MM.1S (cell line): Measurements from ENCODE around the gene NDUFV3.

ENCODE experiments used
- DNase-seq: peaks from one replicate; pipeline ENCODE4 v3.0.0-alpha.2; 2015
- H2AFZ ChIP-seq: fragments of 300-600 bp; sonication (generic); 2 replicates; pipeline ENCODE4 v1.6.0; 2016; ENCODE audit warnings: antibody characterized with exemption, low read length
- H3F3A ChIP-seq: fragments of 300-600 bp; sonication (generic); 2 replicates; pipeline ENCODE4 v1.6.1; 2016; ENCODE audit warnings: mild to moderate bottlenecking, antibody characterized with exemption, low read length, moderate library complexity, mixed read lengths; ENCODE audit not compliant: insufficient read depth
- H3K27ac ChIP-seq: fragments of 300-600 bp; sonication (generic); 2 replicates; pipeline ENCODE4 v1.5.1; 2016; ENCODE audit warnings: mild to moderate bottlenecking, low read length
- H3K27me3 ChIP-seq: fragments of 300-600 bp; sonication (generic); replicated peaks from 2 replicates; pipeline ENCODE4 v1.6.0; 2016; ENCODE audit warnings: low read length; ENCODE audit not compliant: insufficient read depth
- H3K36me3 ChIP-seq: fragments of 300-600 bp; sonication (generic); replicated peaks from 2 replicates; pipeline ENCODE4 v1.6.1; 2016; ENCODE audit warnings: mild to moderate bottlenecking, low read length, mixed read lengths; ENCODE audit not compliant: insufficient read depth
- H3K4me1 ChIP-seq: fragments of 300-600 bp; sonication (generic); 2 replicates; pipeline ENCODE4 v1.6.1; 2016; ENCODE audit warnings: low read length, mixed read lengths
- H3K4me2 ChIP-seq: fragments of 300-600 bp; sonication (generic); 2 replicates; pipeline ENCODE4 v1.6.0; 2016; ENCODE audit warnings: low read depth, low read length
- H3K4me3 ChIP-seq: fragments of 300-600 bp; sonication (generic); 2 replicates; pipeline ENCODE4 v1.5.1; 2016; ENCODE audit warnings: low read length, mixed read lengths
- H3K79me2 ChIP-seq: fragments of 300-600 bp; sonication (generic); 2 replicates; pipeline ENCODE4 v1.6.1; 2016; ENCODE audit warnings: mixed run types, low read length, mixed read lengths
- H3K9ac ChIP-seq: fragments of 300-600 bp; sonication (generic); 2 replicates; pipeline ENCODE4 v1.6.1; 2016; ENCODE audit warnings: low read length, mixed read lengths
- H3K9me2 ChIP-seq: fragments of 300-600 bp; sonication (generic); replicated peaks from 2 replicates; pipeline ENCODE4 v1.6.1; 2016; ENCODE audit warnings: mild to moderate bottlenecking, low read length, mixed read lengths; ENCODE audit not compliant: insufficient read depth
- H3K9me3 ChIP-seq: fragments of 300-600 bp; sonication (generic); replicated peaks from 2 replicates; pipeline ENCODE4 v1.6.1; 2016; ENCODE audit warnings: mild to moderate bottlenecking, low read length, mixed read lengths; ENCODE audit not compliant: insufficient read depth
- H4K20me1 ChIP-seq: fragments of 300-600 bp; sonication (generic); 2 replicates; pipeline ENCODE4 v1.6.1; 2016; ENCODE audit warnings: mild to moderate bottlenecking, low read length, moderate library complexity, mixed read lengths; ENCODE audit not compliant: insufficient read depth
- EZH2 ChIP-seq: fragments of 300-600 bp; sonication (generic); optimal IDR thresholded peaks from 2 replicates; pipeline ENCODE3; 2017; ENCODE audit warnings: low read depth, mild to moderate bottlenecking, antibody characterized with exemption, low read length, mixed read lengths
- EZH2phosphoT487 ChIP-seq: fragments of 300-600 bp; sonication (generic); IDR thresholded peaks from 2 replicates; pipeline ENCODE4 v1.6.1; 2018; ENCODE audit warnings: antibody characterized with exemption, low read length
- TF ChIP-seq, protein P1 (sequence below): fragments of 300-600 bp; sonication (generic); IDR thresholded peaks from 2 replicates; pipeline ENCODE4 v1.5.1; 2016; ENCODE audit warnings: antibody characterized with exemption, low read length, mixed read lengths

The NDUFV3 gene

DNA sequence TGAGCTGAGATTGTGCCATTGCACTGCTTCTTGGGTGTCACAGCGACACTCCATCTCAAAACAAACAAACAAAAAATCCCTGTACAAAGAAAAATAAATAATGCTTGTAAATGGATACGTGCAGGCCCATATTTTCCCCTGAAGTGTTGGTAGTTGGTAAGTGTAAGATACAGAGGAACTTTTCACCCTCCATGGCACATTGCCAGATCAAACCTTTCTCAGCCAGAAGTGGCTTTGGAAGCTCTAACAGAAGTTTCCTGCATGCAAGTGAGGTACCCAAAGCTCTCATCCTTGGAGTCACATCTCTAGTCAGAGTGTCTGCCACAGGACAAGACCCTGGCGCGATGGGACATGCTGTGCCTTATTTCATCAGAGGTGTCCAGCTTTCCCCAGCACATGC lies 7.3 kb downstream of the NDUFV3 start:
- H3K4me1 ChIP-seq = no peaks in the 10 kb centered on the region
- peaks cover 5% of the 10 kb centered on the region; the same call in 1 of the 2 replicates for H4K20me1 ChIP-seq
- H2AFZ ChIP-seq = no peak overlapping the region
- DNase-seq = no peak
- H3K4me2 ChIP-seq = no peak overlapping the region
- H3K9ac ChIP-seq = no peak overlapping the region
- H3K27ac ChIP-seq = no peak overlapping the region
- peaks cover 62% of the 10 kb centered on the region for H3K79me2 ChIP-seq
- H3K36me3 ChIP-seq = 0 out of 2 replicates have a peak, but pooled peaks cover 24% of the 10 kb centered on the region
- no peaks in the 10 kb centered on the region for H3K9me2 ChIP-seq
- H3K4me3 ChIP-seq = no peak overlapping the region
- H3K9me3 ChIP-seq = no peaks in the 10 kb centered on the region
- no peaks in the 10 kb centered on the region for H3K27me3 ChIP-seq
- TF ChIP-seq, protein P1, sequence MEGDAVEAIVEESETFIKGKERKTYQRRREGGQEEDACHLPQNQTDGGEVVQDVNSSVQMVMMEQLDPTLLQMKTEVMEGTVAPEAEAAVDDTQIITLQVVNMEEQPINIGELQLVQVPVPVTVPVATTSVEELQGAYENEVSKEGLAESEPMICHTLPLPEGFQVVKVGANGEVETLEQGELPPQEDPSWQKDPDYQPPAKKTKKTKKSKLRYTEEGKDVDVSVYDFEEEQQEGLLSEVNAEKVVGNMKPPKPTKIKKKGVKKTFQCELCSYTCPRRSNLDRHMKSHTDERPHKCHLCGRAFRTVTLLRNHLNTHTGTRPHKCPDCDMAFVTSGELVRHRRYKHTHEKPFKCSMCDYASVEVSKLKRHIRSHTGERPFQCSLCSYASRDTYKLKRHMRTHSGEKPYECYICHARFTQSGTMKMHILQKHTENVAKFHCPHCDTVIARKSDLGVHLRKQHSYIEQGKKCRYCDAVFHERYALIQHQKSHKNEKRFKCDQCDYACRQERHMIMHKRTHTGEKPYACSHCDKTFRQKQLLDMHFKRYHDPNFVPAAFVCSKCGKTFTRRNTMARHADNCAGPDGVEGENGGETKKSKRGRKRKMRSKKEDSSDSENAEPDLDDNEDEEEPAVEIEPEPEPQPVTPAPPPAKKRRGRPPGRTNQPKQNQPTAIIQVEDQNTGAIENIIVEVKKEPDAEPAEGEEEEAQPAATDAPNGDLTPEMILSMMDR = no peak
- TF ChIP-seq EZH2phosphoT487 = no peak
- no peaks in the 10 kb centered on the region for H3F3A ChIP-seq

DNA sequence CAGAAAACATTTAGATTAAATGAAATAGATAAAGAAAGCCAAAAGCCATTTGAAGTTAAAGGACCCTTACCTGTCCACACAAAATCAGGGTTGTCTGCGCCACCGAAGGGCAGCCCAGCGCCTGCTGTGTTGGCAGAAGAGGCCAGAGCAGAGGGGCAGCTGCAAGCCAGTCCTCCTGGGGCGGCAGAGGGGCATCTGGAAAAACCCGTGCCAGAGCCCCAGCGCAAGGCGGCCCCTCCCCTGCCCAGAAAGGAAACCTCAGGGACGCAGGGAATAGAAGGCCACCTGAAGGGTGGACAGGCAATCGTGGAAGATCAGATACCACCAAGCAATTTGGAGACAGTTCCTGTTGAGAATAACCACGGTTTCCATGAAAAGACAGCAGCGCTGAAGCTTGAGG lies 10.7 kb downstream of the NDUFV3 start:
- Histone ChIP-seq H3K4me2 (no peak overlapping the region), H3K27ac (no peak overlapping the region), H3K79me2 (peaks cover 52% of the 10 kb centered on the region), H3K4me1 (no peaks in the 10 kb centered on the region), H3K9ac (no peak overlapping the region), H3K27me3 (no peaks in the 10 kb centered on the region), H3F3A (no peaks in the 10 kb centered on the region), H3K4me3 (no peak overlapping the region), H2AFZ (no peak overlapping the region), H3K9me3 (no peaks in the 10 kb centered on the region), H3K36me3 (peaks cover 26% of the 10 kb centered on the region), H3K9me2 (no peaks in the 10 kb centered on the region), H4K20me1 (peaks cover 5% of the 10 kb centered on the region; the same call in 1 of the 2 replicates)
- TF ChIP-seq EZH2phosphoT487 = no peak
- TF ChIP-seq, protein P1 = no peak
- no peak for TF ChIP-seq EZH2
- DNase-seq = no peak

GRCh38 chr21:42905195-42905594 lies 12.1 kb downstream of the NDUFV3 start:
- H3K9me2 ChIP-seq = no peaks in the 10 kb centered on the region
- no peak overlapping the region for H3K27ac ChIP-seq
- H3K4me3 ChIP-seq = no peak overlapping the region
- H3F3A ChIP-seq = no peaks in the 10 kb centered on the region
- no peaks in the 10 kb centered on the region for H3K9me3 ChIP-seq
- TF ChIP-seq, protein P1 = no peak
- TF ChIP-seq EZH2phosphoT487 (no peak), EZH2 (no peak)
- no peaks in the 10 kb centered on the region for H3K27me3 ChIP-seq
- no peak overlapping the region for H3K9ac ChIP-seq
- H2AFZ ChIP-seq = no peak overlapping the region
- peaks cover 30% of the 10 kb centered on the region for H3K36me3 ChIP-seq
- no peak for DNase-seq
- H3K4me1 ChIP-seq = no peaks in the 10 kb centered on the region
- H3K79me2 ChIP-seq = peaks cover 41% of the 10 kb centered on the region
- peaks cover 5% of the 10 kb centered on the region; the same call in 1 of the 2 replicates for H4K20me1 ChIP-seq
- no peak overlapping the region for H3K4me2 ChIP-seq
